SK-N-SH treated with all-trans-retinoic acid at 6 μM for 48 hours (cell line): ENCODE data around the gene LY6G5B.
A peak's percentile ranks its signal among the peaks of the same experiment; 100 is the strongest.

ENCODE experiments used
- ATAC-seq: fragments of 200-7000 bp; cut with Tn5 transposase; 3 replicates; pipeline ENCODE4 v1.9.1; 2020; ENCODE audit warnings: mild to moderate bottlenecking, moderate library complexity
- ARNTL ChIP-seq: fragments of 450-650 bp; formaldehyde crosslinking; IDR thresholded peaks from 2 replicates; pipeline ENCODE4 v1.5.0; 2020; ENCODE audit warnings: low read depth, mild to moderate bottlenecking, moderate library complexity, borderline replicate concordance
- CREB5 ChIP-seq: fragments of 250-450 bp; sonication (Bioruptor Pico); IDR thresholded peaks from 2 replicates; pipeline ENCODE4 v1.5.1; 2020; ENCODE audit warnings: low read depth, mild to moderate bottlenecking, moderate library complexity
- CSRNP3 ChIP-seq: fragments of 250-450 bp; sonication (Bioruptor Pico); IDR thresholded peaks from 2 replicates; pipeline ENCODE4 v1.5.1; 2021; ENCODE audit warnings: mild to moderate bottlenecking, moderate library complexity
- ESRRG ChIP-seq: fragments of 250-450 bp; sonication (Bioruptor Pico); IDR thresholded peaks from 2 replicates; pipeline ENCODE4 v1.6.1; 2021; ENCODE audit warnings: mild to moderate bottlenecking
- GLIS3 ChIP-seq: fragments of 250-450 bp; sonication (Bioruptor Pico); IDR thresholded peaks from 2 replicates; pipeline ENCODE4 v1.5.0; 2020; ENCODE audit warnings: mild to moderate bottlenecking, moderate library complexity
- ISL1 ChIP-seq: fragments of 250-450 bp; sonication (Bioruptor Pico); IDR thresholded peaks from 2 replicates; pipeline ENCODE4 v2.1.2; 2022; ENCODE audit warnings: mild to moderate bottlenecking, moderate library complexity
- OSR1 ChIP-seq: fragments of 250-450 bp; sonication (Bioruptor Pico); IDR thresholded peaks from 2 replicates; pipeline ENCODE4 v1.8.0; 2022; ENCODE audit warnings: moderate library complexity, mild to moderate bottlenecking, inconsistent platforms
- PATZ1 ChIP-seq: fragments of 250-450 bp; sonication (Bioruptor Pico); IDR thresholded peaks from 2 replicates; pipeline ENCODE4 v1.8.0; 2020; ENCODE audit warnings: mild to moderate bottlenecking, moderate library complexity, borderline replicate concordance
- POU6F1 ChIP-seq: fragments of 250-450 bp; sonication (Bioruptor Pico); IDR thresholded peaks from 2 replicates; pipeline ENCODE4 v1.8.0; 2021; ENCODE audit warnings: low read depth, mild to moderate bottlenecking, moderate library complexity, borderline replicate concordance
- PPARA ChIP-seq: fragments of 250-450 bp; sonication (Bioruptor Pico); IDR thresholded peaks from 2 replicates; pipeline ENCODE4 v1.5.0; 2020; ENCODE audit warnings: mild to moderate bottlenecking, borderline replicate concordance
- RARB ChIP-seq: fragments of 250-450 bp; sonication (Bioruptor Pico); IDR thresholded peaks from 2 replicates; pipeline ENCODE4 v1.8.0; 2021; ENCODE audit warnings: mild to moderate bottlenecking, moderate library complexity
- SNAI2 ChIP-seq: fragments of 250-450 bp; sonication (Bioruptor Pico); IDR thresholded peaks from 2 replicates; pipeline ENCODE4 v1.5.0; 2020; ENCODE audit warnings: mild to moderate bottlenecking, moderate library complexity
- TOX ChIP-seq: fragments of 250-450 bp; sonication (Bioruptor Pico); IDR thresholded peaks from 2 replicates; pipeline ENCODE4 v1.8.0; 2021; ENCODE audit warnings: mild to moderate bottlenecking, moderate library complexity, borderline replicate concordance
- TSHZ2 ChIP-seq: fragments of 250-450 bp; sonication (Bioruptor Pico); IDR thresholded peaks from 2 replicates; pipeline ENCODE4 v1.5.0; 2020; ENCODE audit warnings: mild to moderate bottlenecking, moderate library complexity
- ZC3H10 ChIP-seq: fragments of 250-450 bp; sonication (Bioruptor Pico); IDR thresholded peaks from 2 replicates; pipeline ENCODE4 v1.5.1; 2021; ENCODE audit warnings: mild to moderate bottlenecking, moderate library complexity
- ZFP3 ChIP-seq: fragments of 250-450 bp; sonication (Bioruptor Pico); IDR thresholded peaks from 2 replicates; pipeline ENCODE4 v1.5.0; 2020; ENCODE audit warnings: mild to moderate bottlenecking, moderate library complexity
- ZNF565 ChIP-seq: fragments of 450-650 bp; formaldehyde crosslinking; conservative IDR thresholded peaks from 2 replicates; pipeline ENCODE4 v1.5.0; 2020; ENCODE audit warnings: low read depth, mild to moderate bottlenecking, moderate library complexity
- ZNF8 ChIP-seq: fragments of 450-650 bp; formaldehyde crosslinking; IDR thresholded peaks from 2 replicates; pipeline ENCODE4 v1.5.0; 2020; ENCODE audit warnings: mild to moderate bottlenecking, moderate library complexity

Gene LY6G5B

GRCh38 chr6:31681135-31681671 lies 11.4 kb downstream of the LY6G5B start:
- TF ChIP-seq ZC3H10, result no peak
- no peak for TF ChIP-seq OSR1 (CRISPR knock-in tag)
- TF ChIP-seq RARB (CRISPR knock-in tag), result no peak
- TF ChIP-seq PATZ1 (CRISPR knock-in tag), result no peak
- no peak for TF ChIP-seq CREB5
- ATAC-seq, result peak; percentile 24

GRCh38 chr6:31683591-31683990 lies 13.8 kb downstream of the LY6G5B start:
- TF ChIP-seq CREB5 (no peak), ZNF8 (no peak), TSHZ2 (CRISPR knock-in tag) (no peak), PPARA (CRISPR knock-in tag) (no peak), ZFP3 (CRISPR knock-in tag) (no peak), ESRRG (CRISPR knock-in tag) (no peak), ISL1 (CRISPR knock-in tag) (no peak), GLIS3 (no peak), TOX (CRISPR knock-in tag) (no peak), CSRNP3 (CRISPR knock-in tag) (no peak), POU6F1 (CRISPR knock-in tag) (no peak), ZNF565 (CRISPR knock-in tag) (no peak)
- TF ChIP-seq, all 23 proteins: peak for 0
- ATAC-seq, result no peak

- no peak for ATAC-seq
- TF ChIP-seq ZNF565 (CRISPR knock-in tag), result no peak
- no peak for TF ChIP-seq ZFP3 (CRISPR knock-in tag)
- no peak for TF ChIP-seq ARNTL (CRISPR knock-in tag)
- no peak for TF ChIP-seq SNAI2 (CRISPR knock-in tag)
- TF ChIP-seq RARB (CRISPR knock-in tag), result no peak
- TF ChIP-seq ZC3H10, result no peak
- no peak for TF ChIP-seq TSHZ2 (CRISPR knock-in tag)
- no peak for TF ChIP-seq ESRRG (CRISPR knock-in tag)
- TF ChIP-seq CSRNP3 (CRISPR knock-in tag), result no peak
- TF ChIP-seq TOX (CRISPR knock-in tag), result no peak
- no peak for TF ChIP-seq PPARA (CRISPR knock-in tag)
Measured at GRCh38 chr6:31686483-31686882, 16.7 kb downstream of the LY6G5B start.
